ENCODE results near the gene CNTNAP2. TPM values are rescaled to one million over a fixed set of nuclear protein-coding genes. Genes with fewer than 3 reads are reported as not detected.

The CNTNAP2 gene
- total and polyA plus RNA-seq, 9 of the 15 experiments (the other 6 are each of a cell fraction or from before 2014, with no cell fraction given) = 0.04 to 0.62 (median 0.09) TPM; not detected in 4

- no peaks in the 10 kb centered on the region for H3K79me2 ChIP-seq (ENCODE audit: control insufficient read depth, insufficient read depth, low read length)
- no peak overlapping the region for H3K27ac ChIP-seq (ENCODE audit: extremely low read depth, low read depth, low read length)
- H3K4me1 ChIP-seq (replicated peaks in 1 of 2; ENCODE audit: control insufficient read depth in 2 of 2, insufficient read depth in 2 of 2, low read length in 2 of 2) = no peaks in the 10 kb centered on the region
- H3K9ac ChIP-seq (ENCODE audit: insufficient read depth in 1 of 2, low read depth in 2 of 2, low read length in 2 of 2) = no peak overlapping the region
- ATAC-seq (peak; percentile 32; the same call in 1 of the 3 replicates), DNase-seq (ENCODE audit: extremely low read depth in 1 of 4, low spot score in 3 of 4) (no peak), FAIRE-seq (no peak)
- TF ChIP-seq STAT6 (CRISPR knock-in tag; IDR thresholded peaks at IDR 0.05) (no peak), CTCF (IDR thresholded peaks at IDR 0.05 in 2 of 3, conservative IDR thresholded peaks at IDR 0.05 in 1 of 3; ENCODE audit: insufficient read depth in 2 of 3, low read depth in 1 of 3, low read length in 3 of 3) (peak in 1 of 3 experiments; percentile 19; a peak in 1 of 6 replicates), RAD21 (CRISPR knock-in tag; conservative IDR thresholded peaks at IDR 0.05 in 1 of 2, IDR thresholded peaks at IDR 0.05 in 1 of 2) (peak in 1 of 2 experiments; percentile 21; a peak in 1 of 4 replicates)
- H3K4me3 ChIP-seq = no peak overlapping the region
- ChIA-PET CTCF (ENCODE audit: low intra/inter-chr PET ratio) (no interaction called here), POLR2A (no interaction called here)
- intact Hi-C loops (cut with micrococcal nuclease) = no loop called here
- BruUV-seq (replicated peaks) = no TSS peak
- no peaks in the 10 kb centered on the region for H3K36me3 ChIP-seq (ENCODE audit: control insufficient read depth, insufficient read depth, low read length)
- no peak overlapping the region for H3K4me2 ChIP-seq (ENCODE audit: insufficient read depth, low read length)
- WGBS (ENCODE audit: insufficient coverage, low coverage, missing lambda C conversion rate) = 2% methylated on average over 8 of the region's 8 CpGs
- in situ Hi-C loops (cut with MboI) = no loop called here
- H3K9me1 ChIP-seq (ENCODE audit: control insufficient read depth, insufficient read depth, low read length) = no peaks in the 10 kb centered on the region
- H3K27me3 ChIP-seq (ENCODE audit: control insufficient read depth in 2 of 2, insufficient read depth in 2 of 2, low read length in 2 of 2) = no peaks in the 10 kb centered on the region
- H3K9me3 ChIP-seq (replicated peaks; ENCODE audit: control insufficient read depth, insufficient read depth, low read depth, low read length) = no peaks in the 10 kb centered on the region
- no peak overlapping the region for H2AFZ ChIP-seq (ENCODE audit: low read depth, low read length)
- no peaks in the 10 kb centered on the region for H4K20me1 ChIP-seq (replicated peaks; ENCODE audit: control insufficient read depth, insufficient read depth, low read length)
Measured at GRCh38 chr7:146126767-146127509, 10.3 kb downstream of the CNTNAP2 start.
